Measurements from ENCODE around the gene FZR1.
"Not testable (repeated sequence)": the region's sequence is repeated elsewhere in the genome, so short reads cannot be mapped to it uniquely, and the experiment has no call there.

Gene FZR1

DNA sequence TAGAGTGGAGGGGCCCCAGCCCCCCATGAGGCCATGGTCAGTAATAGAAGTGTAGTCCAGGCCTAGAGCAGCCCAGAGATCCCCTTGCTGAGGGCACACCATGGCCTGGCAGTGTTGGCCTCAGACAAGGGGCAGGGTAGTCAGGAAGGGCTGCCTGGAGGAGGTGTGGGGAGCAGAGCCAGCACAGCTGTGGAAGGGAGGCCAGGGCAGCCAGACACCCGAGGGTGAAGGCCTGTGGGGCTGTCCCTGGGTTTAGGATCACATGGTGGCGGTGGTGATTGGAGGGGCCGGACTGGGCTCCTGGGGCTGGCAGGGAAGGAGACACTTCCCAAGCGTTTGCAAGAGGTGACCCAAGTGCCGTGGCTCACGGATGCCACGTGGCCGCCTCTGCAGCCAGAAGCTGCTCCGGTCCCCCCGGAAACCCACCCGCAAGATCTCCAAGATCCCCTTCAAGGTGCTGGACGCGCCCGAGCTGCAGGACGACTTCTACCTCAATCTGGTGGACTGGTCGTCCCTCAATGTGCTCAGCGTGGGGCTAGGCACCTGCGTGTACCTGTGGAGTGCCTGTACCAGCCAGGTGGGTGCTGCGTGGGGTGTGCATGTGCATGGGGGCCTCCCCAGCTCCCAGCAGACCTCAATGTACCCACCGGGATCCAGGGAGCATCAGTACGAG is 21.3 kb downstream of the FZR1 start:
- DNase-seq = peak in 1 of 10 donors; percentile 75
- intact Hi-C loops (cut with DNase I) = no loop called here

DNA sequence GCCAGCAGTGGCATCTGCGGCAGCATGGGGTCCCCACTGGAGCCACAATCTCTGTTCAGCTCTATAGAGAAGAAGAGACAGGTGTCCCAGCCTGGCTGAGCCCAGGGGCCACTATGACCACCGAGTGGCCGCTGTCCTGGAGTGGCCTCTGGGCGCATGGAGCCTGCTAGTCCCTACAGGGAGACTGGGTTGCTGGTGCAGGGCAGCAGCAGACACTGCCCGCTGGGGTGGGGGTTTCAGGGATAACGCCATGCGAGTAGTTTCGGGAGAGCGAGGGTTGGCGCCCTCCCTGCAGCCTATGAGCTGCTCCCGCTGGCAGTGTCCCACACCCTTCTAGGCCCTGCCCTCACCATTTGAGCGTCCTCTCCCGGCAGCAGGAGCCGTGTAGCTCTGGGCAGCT is 22.0 kb downstream of the FZR1 start:
- intact Hi-C loops (cut with DNase I) = no loop called here
- peak in 1 of 10 donors; percentile 62 for DNase-seq

GRCh38 chr19:3528539-3529211 is 22.6 kb downstream of the FZR1 start:
- intact Hi-C loops (cut with DNase I) = no loop called here
- no peak for DNase-seq

GRCh38 chr19:3529299-3529698 is 23.2 kb downstream of the FZR1 start:
- intact Hi-C loops (cut with DNase I) = not testable (repeated sequence)

GRCh38 chr19:3530389-3530788 is 24.3 kb downstream of the FZR1 start:
- intact Hi-C loops (cut with DNase I) = no loop called here
- DNase-seq = no peak

More at GRCh38 chr19:3529299-3529698, 23.2 kb downstream of the FZR1 start:
- DNase-seq = not testable (repeated sequence)

DNA sequence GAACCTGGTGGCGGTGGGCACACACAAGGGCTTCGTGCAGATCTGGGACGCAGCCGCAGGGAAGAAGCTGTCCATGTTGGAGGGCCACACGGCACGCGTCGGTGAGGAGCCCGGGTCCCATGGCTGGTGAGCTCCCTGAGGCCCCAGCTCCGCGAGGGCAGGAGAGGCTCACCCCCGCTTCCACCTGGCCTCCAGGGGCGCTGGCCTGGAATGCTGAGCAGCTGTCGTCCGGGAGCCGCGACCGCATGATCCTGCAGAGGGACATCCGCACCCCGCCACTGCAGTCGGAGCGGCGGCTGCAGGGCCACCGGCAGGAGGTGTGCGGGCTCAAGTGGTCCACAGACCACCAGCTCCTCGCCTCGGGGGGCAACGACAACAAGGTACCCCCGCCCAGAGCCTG is 25.6 kb downstream of the FZR1 start:
- intact Hi-C loops (cut with DNase I) = no loop called here
- no peak for DNase-seq

DNA sequence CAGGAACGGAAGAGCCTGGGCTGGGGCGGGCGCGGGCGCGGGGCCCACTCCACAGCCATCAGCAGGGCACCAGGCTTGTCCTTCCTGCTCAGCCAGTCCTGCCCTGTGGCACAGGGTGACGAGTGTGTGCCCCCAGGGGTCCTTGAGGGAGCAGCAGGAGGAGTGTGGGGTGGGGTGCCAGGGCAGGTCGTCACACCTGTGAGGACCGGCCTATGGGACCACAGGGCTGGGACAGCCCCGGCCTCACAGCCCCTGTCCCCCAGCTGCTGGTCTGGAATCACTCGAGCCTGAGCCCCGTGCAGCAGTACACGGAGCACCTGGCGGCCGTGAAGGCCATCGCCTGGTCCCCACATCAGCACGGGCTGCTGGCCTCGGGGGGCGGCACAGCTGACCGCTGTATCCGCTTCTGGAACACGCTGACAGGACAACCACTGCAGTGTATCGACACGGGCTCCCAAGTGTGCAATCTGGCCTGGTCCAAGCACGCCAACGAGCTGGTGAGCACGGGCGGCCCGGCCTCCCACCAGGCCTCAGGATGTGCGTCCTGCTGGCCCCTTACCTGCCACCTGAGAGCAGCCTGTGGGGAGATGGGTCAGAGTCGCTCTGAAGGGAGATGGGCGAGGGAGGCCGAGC is 26.2 kb downstream of the FZR1 start:
- DNase-seq = no peak
- intact Hi-C loops (cut with DNase I) = no loop called here

GRCh38 chr19:3533033-3533432 is 26.9 kb downstream of the FZR1 start:
- intact Hi-C loops (cut with DNase I) = no loop called here

DNA sequence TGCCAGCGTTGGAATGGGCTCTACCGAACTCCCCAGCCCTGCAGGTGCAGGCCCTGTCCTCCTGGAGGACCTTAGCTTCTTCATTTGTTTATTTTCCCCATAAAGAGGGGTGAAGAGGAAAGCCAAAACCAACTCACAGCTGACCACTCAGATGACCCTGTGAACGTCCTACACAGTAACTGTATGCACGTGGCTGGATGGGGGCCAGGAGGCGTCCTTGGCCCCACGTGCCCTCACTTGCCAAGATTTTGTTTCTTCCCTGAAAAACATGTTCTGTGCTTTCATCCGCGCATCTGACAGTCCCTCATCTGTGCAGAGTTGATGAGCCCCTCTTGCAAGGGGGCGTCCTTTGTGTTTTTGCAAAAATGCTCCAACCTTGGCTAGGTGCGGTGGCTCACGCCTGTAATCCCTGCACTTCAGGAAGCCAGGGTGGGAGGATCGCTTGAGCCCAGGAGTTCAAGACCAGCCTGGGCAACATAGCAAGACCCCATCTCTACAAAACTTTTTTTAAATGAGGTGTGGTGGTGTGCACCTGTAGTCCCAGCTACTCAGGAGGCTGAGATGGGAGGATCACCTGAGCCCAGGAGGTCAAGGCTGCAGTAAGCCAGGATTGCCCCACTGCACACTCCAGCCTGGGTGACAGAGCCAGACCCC is 27.6 kb downstream of the FZR1 start:
- intact Hi-C loops (cut with DNase I) = no loop called here
- DNase-seq = no peak

More at GRCh38 chr19:3533033-3533432, 26.9 kb downstream of the FZR1 start:
- no peak for DNase-seq

DNA sequence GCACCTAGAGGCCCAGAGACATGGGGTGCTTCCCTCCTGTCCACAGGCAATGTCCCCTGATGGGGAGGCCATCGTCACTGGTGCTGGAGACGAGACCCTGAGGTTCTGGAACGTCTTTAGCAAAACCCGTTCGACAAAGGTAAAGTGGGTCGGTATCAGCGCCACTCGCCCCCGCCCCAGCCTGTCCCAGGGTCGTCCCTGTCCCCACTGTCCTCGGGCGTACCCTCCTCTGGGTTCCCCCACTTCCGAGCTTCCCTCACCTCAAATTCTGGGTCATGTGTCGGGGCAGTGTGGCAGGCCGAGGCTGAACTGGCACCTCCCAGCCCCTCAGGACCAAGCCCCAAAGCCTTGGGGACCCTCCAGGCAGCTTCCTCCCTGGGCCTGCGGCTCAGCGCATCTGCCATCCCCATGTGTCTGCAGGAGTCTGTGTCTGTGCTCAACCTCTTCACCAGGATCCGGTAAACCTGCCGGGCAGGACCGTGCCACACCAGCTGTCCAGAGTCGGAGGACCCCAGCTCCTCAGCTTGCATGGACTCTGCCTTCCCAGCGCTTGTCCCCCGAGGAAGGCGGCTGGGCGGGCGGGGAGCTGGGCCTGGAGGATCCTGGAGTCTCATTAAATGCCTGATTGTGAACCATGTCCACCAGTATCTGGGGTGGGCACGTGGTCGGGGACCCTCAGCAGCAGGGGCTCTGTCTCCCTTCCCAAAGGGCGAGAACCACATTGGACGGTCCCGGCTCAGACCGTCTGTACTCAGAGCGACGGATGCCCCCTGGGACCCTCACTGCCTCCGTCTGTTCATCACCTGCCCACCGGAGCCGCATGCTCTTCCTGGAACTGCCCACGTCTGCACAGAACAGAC is 28.5 kb downstream of the FZR1 start:
- intact Hi-C loops (cut with DNase I) = no loop called here
- DNase-seq = peak in 1 of 10 donors; percentile 76

DNA sequence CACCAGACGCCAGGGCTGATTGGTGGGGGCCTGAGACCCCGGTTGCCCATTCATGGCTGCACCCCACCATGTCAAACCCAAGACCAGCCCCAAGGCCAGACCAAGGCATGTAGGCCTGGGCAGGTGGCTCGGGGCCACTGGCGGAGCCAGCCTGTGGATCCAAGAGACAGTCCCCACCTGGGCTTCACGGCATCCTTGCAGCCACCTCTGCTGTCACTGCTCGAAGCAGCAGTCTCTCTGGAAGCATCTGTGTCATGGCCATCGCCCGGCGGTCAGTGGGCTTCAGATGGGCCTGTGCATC is 29.1 kb downstream of the FZR1 start:
- intact Hi-C loops (cut with DNase I) = no loop called here
- no peak for DNase-seq

DNA sequence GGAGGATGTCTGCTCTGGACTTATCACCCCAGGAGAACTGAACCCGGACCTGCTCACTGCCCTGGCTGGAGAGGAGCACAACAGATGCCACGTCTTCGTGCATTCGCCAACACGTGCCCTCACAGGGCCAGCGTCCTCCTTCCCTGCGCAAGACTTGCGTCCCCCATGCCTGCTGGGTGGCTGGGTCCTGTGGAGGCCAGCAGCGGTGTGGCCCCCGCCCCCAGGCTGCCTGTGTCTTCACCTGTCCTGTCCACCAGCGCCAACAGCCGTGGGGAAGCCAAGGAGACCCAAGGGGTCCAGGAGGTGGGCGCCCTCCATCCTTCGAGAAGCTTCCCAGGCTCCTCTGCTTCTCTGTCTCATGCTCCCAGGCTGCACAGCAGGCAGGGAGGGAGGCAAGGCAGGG is 29.5 kb downstream of the FZR1 start:
- intact Hi-C loops (cut with DNase I) = no loop called here
- peak in 1 of 10 donors; percentile 73 for DNase-seq

DNA sequence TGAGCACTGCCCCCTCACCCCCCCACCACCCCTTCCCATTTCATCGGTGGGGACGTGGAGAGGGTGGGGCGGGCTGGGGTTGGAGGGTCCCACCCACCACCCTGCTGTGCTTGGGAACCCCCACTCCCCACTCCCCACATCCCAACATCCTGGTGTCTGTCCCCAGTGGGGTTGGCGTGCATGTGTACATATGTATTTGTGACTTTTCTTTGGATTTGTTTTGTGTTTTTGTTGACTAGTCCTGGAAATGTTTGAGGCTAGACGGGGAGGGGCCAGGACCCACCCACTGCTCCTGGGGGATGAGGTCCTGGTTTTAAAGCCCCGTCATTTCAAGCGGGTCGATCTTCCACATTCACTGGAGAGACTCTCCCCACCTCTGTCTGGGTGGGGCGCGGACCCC is 29.9 kb downstream of the FZR1 start:
- DNase-seq = no peak
- intact Hi-C loops (cut with DNase I) = no loop called here

DNA sequence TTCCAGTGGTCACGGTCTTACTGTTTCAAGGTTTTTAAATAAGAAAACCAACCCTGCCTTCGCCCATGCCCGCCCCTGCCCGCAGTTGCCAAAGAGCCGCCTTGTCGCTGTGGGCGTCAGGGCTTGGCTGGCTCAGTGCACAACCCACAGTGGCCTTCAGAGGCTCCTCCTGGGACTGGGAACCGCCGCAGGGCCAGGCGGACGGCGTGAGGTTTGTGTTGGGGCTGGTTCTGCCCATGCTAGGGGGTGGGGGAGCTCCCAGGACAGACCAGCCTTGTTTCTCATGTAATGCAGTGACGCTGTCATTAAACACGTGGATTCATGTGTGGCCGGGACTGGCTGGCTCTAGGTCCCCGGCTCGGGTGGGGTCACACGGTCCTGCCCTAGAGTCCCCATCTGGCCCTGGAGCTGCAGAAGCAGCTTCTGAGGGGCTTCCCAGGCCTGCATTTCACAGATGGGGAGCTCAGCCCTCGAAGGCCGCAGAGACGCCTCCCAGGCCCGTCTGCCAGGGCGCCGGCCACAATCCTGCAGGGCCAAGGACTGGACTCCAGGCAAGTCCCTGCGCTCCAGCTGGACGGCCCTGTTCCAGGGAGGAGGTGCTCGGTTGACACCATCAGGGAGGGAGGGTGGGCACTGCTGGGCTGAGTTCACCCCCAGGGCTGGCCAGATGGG is 30.5 kb downstream of the FZR1 start:
- peak in 9 of 10 donors; percentile 43 to 97 (median 64) for DNase-seq
- intact Hi-C loops (cut with DNase I) = no loop called here

GRCh38 chr19:3537101-3537437 is 31.0 kb downstream of the FZR1 start:
- intact Hi-C loops (cut with DNase I) = no loop called here
- peak in 1 of 10 donors; percentile 72 for DNase-seq

DNA sequence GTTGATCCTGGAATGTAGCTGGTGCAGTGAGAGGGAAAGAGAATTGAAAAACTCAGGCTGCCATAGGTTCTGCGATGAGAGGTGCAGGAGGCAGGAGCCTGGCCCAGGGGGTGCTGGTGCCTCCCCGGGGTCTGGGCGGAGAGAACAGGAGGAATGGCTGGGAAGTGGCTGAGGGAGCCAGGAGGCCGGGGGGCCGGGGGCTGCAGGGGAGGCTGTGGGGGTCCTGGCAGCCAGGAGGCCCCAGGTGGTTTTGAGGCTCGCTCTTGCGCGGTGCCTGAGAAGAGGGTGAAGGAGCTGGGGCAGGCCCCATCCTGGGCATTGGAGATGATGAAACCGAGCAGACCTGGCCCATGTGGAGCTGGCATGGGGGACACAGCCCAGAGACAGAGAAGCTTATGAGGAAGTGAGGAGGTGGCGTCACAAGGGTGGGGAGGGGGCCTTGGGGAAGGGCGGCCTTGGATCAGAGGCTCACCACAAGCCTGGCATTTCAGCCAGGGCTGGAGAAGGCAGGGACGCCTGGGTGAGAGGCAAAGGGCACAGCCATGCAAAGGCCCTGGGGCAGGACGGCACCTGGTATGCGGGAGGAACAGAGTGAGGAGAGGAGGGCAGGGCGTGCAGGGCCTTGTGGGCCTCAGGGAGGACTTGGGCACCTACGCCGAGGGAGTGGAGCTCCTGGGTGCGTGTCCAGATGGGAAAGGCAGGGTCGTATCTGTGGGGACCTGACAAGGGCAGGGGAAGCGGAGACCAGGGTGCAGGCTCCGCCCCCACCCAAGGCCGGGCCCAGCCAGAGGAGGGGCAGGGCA is 31.5 kb downstream of the FZR1 start:
- intact Hi-C loops (cut with DNase I) = no loop called here
- peak in 1 of 10 donors; percentile 76 for DNase-seq

- DNase-seq = peak in 1 of 10 donors; percentile 61
- intact Hi-C loops (cut with DNase I) = no loop called here
These were observed 32.3 kb downstream of the FZR1 start for GRCh38 chr19:3538258-3538929.

- intact Hi-C loops (cut with DNase I) = no loop called here
- DNase-seq = peak in 2 of 10 donors; percentile 37 to 64
These were observed 33.0 kb downstream of the FZR1 start, which contains the start of gene TEKTIP1 for GRCh38 chr19:3538965-3539755. Gene TEKTIP1, plus strand, starts transcription at chr19:3539174. Its CDS starts 4 bp downstream, at chr19:3539178.
